HG03439 (cell line): Measurements from ENCODE around the gene GNAZ.

Source experiments
- ATAC-seq: cut with Tn5 transposase; IDR thresholded peaks from one replicate; pipeline ENCODE4 v1.9.1; 2021; ENCODE audit warnings: mild to moderate bottlenecking, moderate library complexity; ENCODE audit not compliant: unreplicated experiment

Gene GNAZ

GRCh38 chr22:23063539-23064380, 6.6 kb upstream of the GNAZ start:
- ATAC-seq = no peak

DNA sequence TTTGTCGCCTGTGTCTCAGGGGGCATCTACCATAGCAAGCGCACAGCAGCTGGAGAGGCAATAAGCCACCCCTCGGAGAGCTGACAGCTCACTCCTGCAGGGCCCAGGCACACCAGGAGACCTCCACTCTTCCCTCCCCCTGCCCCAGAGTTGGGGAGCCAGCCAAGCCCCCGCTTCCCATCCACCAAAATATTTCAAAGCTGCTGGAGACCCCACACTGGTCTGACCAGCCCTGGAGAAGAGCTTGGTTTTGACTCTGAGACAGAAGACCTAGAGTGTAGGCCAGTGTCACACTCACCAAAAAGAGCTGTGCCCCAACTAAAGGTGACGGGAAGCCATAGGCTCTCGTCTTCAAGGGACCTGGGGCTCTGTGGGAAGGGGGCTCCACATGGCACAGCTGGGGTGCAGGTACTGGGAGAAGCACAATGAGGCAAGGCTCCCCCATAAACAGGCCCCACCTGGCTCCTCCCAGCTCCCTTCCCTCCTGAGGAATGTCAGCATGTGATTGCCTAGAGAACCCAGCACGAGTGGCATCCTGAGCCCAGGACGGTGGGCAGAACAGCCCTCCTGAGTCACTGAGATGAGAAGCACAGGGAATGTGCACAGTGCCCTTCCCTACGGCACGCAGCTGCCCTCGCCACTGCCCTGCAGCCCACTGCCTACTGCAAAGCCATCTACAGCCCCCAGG, 5.8 kb upstream of the GNAZ start:
- no peak for ATAC-seq

- no peak for ATAC-seq
These were observed 5.3 kb upstream of the GNAZ start for GRCh38 chr22:23065069-23065451.

- ATAC-seq = no peak
These were observed 4.7 kb upstream of the GNAZ start for GRCh38 chr22:23065495-23066122.

GRCh38 chr22:23066200-23067022, 3.9 kb upstream of the GNAZ start:
- no peak for ATAC-seq

- no peak for ATAC-seq
These were observed 3.2 kb upstream of the GNAZ start for GRCh38 chr22:23067023-23067650.

GRCh38 chr22:23067691-23068090, 2.6 kb upstream of the GNAZ start:
- ATAC-seq = no peak

- no peak for ATAC-seq
These were observed 2.1 kb upstream of the GNAZ start for GRCh38 chr22:23068096-23068831.

GRCh38 chr22:23068832-23069385, 1.4 kb upstream of the GNAZ start:
- no peak for ATAC-seq

DNA sequence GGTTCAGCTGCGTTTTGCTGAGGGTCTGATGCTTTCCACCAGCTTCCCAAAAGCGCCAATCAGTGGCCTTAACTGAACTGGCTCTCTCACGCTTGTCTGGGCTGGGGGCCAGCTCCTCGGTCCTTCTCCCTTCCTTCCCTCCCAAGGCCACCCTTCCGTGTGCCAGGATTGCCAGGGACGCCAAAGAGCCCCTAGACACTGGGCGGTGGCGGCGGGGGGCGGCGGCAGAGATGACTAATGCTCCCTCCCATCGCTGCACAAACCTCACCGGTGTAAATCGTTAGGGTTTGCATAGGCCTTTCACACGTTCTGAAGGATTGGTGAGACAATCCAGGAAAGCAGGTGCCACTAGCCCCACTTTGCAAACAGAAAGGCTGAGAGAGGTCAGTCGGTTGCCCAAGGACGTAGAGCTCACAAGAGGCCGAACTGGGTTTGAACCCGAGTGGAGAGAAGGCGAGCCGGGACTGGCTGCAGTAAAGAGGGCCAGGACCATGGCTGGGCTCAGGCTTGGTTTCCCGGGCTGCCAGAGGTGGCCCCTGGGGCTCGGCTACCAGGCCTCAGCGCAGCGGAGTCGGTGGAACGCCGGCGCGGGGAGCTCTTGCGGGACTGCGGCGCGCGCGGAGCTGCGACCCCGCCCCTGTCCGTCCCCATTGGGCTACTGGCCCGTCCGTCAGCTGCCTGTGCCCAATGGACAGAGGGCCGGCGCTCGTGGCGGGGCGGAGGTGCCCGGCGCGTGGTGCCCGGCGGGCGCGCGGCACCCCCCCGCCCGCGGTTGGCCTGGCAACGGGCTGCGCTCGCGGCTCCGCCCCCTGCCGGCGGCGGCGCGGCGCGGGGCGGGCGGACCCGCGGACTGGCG, 589 bp upstream of the GNAZ start:
- ATAC-seq = peak; percentile 83

DNA sequence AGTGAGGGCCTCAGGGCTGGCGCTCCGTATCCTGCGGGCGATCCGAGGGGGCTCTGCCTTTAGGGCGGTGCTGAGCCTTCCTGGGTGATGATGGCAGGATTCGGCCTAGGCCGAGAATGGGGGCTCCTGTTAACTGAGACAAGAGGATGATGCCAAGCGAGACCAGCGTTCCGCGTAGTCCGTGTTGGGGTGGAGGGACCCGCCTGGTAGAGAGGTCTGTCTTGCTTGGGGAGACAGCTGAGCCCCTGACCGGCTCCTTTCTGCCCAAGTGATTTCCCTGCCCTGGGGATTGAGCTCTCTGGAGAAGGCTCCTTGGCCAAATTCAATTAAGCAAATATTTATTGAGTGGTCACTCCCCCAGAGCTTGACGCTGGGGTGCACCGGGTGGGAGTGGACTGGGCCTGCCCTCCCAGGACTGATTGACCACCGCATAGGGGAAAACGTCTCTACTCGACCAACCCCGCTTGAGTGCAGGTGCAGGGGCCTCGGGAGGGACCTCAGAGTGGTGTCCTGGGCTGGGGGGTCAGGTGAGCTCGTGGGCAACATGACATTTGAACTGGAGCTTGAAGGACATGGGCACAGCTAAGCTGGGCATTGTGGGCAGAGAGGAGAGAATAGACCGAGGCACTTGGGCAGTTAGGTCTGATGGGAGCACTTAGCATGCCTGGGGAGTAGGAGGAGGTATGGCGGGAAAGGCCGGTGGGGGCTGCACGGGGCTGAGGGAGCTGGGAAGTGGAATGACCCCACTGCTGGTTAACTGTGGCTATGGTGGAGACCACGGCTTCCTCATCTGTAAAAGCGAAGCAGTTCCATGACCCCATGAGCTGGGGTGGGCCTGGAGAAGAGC, 1.1 kb downstream of the GNAZ start:
- ATAC-seq = no peak

DNA sequence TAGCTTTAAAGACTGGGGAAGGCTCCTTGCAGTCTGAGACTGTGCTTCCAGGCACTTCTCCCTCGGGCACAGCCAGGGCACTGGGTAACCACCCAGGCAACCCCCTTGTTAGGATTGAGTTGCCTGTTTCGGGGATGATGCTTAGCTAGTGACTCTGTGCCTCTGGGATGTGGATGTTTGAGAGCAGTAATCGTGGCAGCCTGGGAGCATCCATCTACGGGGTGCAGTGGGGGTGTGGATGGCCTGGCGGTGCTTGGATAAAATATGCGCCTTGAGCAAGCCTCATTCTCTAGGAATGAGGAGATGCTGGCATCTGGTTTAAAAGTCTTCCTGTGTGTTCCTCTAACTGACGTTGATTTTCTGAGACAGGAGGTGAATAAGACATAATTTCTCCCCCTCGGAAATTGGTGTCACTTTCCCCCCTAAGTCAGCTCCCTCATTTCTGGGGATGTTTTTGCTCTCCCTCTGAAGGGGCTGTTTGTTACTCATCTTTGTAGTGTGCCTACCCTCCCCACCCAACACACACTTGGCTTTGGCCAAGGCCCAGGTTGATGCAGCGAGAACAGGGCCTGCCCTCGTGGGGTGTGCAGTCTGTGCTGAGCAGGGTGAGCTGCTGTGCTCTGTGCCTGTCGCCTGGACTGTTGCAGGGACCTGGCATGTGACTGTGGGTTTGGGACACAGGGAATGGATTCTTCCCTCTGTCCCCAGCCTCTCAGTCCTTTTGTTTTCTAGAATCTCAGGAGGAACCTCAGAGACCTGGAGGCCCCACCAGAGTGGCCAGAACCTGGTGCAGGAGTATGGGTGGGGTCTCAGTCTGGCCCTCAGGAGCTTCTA, 2.0 kb downstream of the GNAZ start:
- no peak for ATAC-seq

DNA sequence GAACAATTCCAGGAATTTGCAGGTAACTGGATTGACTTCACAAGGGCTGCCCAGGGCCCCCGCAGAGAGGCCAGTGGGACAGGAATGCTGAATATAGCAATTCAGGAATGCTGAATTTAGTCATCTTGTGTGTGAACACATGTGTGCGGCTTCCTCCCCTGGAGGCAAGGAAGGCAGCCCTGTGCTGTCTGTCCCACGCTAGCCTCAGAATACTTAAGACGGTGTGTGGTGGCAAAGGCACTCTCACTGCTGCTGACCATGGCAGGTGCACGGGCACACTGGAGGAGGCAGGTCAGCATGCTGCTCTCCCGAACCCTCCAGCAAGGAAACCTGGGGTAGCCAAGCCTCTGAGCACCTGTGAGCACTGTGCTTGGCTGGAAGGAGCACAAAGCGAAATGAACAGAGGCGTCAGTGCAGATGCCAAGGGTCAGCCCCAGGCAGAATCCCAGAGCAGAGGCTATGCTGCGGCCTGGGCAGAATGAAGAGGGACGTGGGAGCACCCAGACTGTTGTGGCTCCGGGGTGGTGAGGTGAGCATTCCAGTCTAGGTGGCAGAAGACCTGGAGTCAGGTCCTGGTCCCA, 2.7 kb downstream of the GNAZ start:
- no peak for ATAC-seq

- no peak for ATAC-seq
These were observed 3.4 kb downstream of the GNAZ start for GRCh38 chr22:23073526-23074229.

GRCh38 chr22:23074451-23074850, 4.1 kb downstream of the GNAZ start:
- no peak for ATAC-seq

- no peak for ATAC-seq
These were observed 4.7 kb downstream of the GNAZ start for GRCh38 chr22:23075050-23075449.
